Sciatic nerve (tissue), 2 donors: ENCODE measurements around the gene UBE2QL1. TPM values are rescaled to one million over a fixed set of nuclear protein-coding genes. Genes with fewer than 3 reads are reported as not detected.

ENCODE experiments used
- ATAC-seq: fragments of 200-7000 bp; cut with Tn5 transposase; one replicate; pipeline ENCODE4 v1.9.1; 2020; ENCODE audit warnings: mild to moderate bottlenecking, moderate library complexity
- DNase-seq: peaks from one replicate; pipeline ENCODE4 v3.0.0-alpha.2; 2020; ENCODE audit warnings: low spot score
- intact Hi-C: fragments of 100-400 bp; cut with DNase I; formaldehyde crosslinking; loops from one replicate; pipeline ENCODE4 v1.14.2; 2022
- total RNA-seq: library from RNA; stranded (reverse); fragmentation: NEBNext Ultra II Directional; extraction: Animal tissue kit (Norgen Biotek cat#: 25700); gene quantifications from one replicate; pipeline ENCODE4 v1.2.1, GENCODE V29; 2021
- donor health status: DM: no; HTN: no; CAD: no.
- donor health status: DM: no; HTN: no; CAD: no.

UBE2QL1 gene
- total RNA-seq, 1 donor from 2014 or later, result 0.94 TPM

- no peak for ATAC-seq
- intact Hi-C loops, result no loop called here
- DNase-seq, result no peak
These were observed 1.7 kb downstream of the UBE2QL1 start for GRCh38 chr5:6450319-6450833.

GRCh38 chr5:6452622-6453504 is 4.2 kb downstream of the UBE2QL1 start:
- no peak for ATAC-seq
- intact Hi-C loops, result no loop called here
- DNase-seq, result no peak

- no peak for DNase-seq
- no peak for ATAC-seq
- intact Hi-C loops, result no loop called here
These were observed 5.4 kb downstream of the UBE2QL1 start for GRCh38 chr5:6453937-6454560.

GRCh38 chr5:6454628-6455053 is 6.0 kb downstream of the UBE2QL1 start:
- ATAC-seq (no peak), DNase-seq (no peak)
- intact Hi-C loops, result no loop called here

GRCh38 chr5:6455571-6456200 is 7.0 kb downstream of the UBE2QL1 start:
- intact Hi-C loops, result no loop called here
- ATAC-seq (no peak), DNase-seq (no peak)

GRCh38 chr5:6456766-6457370 is 8.2 kb downstream of the UBE2QL1 start:
- ATAC-seq (no peak), DNase-seq (no peak)
- intact Hi-C loops, result no loop called here

GRCh38 chr5:6457592-6457991 is 8.9 kb downstream of the UBE2QL1 start:
- DNase-seq (no peak), ATAC-seq (no peak)
- intact Hi-C loops, result no loop called here

GRCh38 chr5:6458833-6459232 is 10.2 kb downstream of the UBE2QL1 start:
- intact Hi-C loops, result no loop called here
- ATAC-seq, result no peak
- DNase-seq, result no peak

- intact Hi-C loops, result no loop called here
- DNase-seq (no peak), ATAC-seq (no peak)
These were observed 11.2 kb downstream of the UBE2QL1 start for GRCh38 chr5:6459896-6460295.

GRCh38 chr5:6461006-6461405 is 12.3 kb downstream of the UBE2QL1 start:
- intact Hi-C loops, result no loop called here
- ATAC-seq (no peak), DNase-seq (no peak)

GRCh38 chr5:6461793-6462650 is 13.4 kb downstream of the UBE2QL1 start:
- no peak for DNase-seq
- intact Hi-C loops, result no loop called here
- ATAC-seq, result no peak

- intact Hi-C loops, result no loop called here
- ATAC-seq, result no peak
These were observed 14.0 kb downstream of the UBE2QL1 start for GRCh38 chr5:6462671-6463070.

GRCh38 chr5:6464441-6464840 is 15.8 kb downstream of the UBE2QL1 start:
- DNase-seq (no peak), ATAC-seq (no peak)
- intact Hi-C loops, result no loop called here

More at GRCh38 chr5:6462671-6463070, 14.0 kb downstream of the UBE2QL1 start:
- no peak for DNase-seq

GRCh38 chr5:6465831-6466790 is 17.5 kb downstream of the UBE2QL1 start:
- no peak for DNase-seq
- intact Hi-C loops, result no loop called here
- no peak for ATAC-seq

GRCh38 chr5:6466975-6467567 is 18.4 kb downstream of the UBE2QL1 start:
- intact Hi-C loops, result no loop called here
- DNase-seq, result no peak
- no peak for ATAC-seq

GRCh38 chr5:6467591-6467990 is 18.9 kb downstream of the UBE2QL1 start:
- ATAC-seq (no peak), DNase-seq (no peak)
- intact Hi-C loops, result no loop called here

GRCh38 chr5:6468104-6468503 is 19.4 kb downstream of the UBE2QL1 start:
- intact Hi-C loops, result no loop called here
- ATAC-seq (no peak), DNase-seq (no peak)
